Measurements from ENCODE around the gene WNT5B.

WNT5B gene

DNA sequence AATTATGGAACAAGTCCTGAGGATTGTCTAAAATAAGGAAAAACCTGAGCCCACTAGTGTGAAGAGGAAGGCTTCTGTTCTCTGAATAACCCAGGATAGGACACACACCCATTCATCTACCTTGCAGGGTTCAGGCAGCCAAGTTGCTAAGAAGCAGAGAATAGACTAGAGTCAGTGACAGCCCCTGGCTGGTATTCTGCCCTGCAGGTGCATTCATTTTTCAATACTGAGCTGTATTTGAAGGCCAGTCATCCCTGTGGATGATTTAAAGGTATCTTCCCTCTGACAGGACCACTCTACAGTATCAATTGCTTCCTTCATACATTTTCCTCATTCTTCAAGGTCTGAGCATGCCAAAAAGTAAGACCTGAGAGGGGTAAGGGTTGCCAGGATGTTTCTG, 22.9 kb downstream of the WNT5B start:
- DNase-seq (ENCODE audit: low spot score), result no peak

DNA sequence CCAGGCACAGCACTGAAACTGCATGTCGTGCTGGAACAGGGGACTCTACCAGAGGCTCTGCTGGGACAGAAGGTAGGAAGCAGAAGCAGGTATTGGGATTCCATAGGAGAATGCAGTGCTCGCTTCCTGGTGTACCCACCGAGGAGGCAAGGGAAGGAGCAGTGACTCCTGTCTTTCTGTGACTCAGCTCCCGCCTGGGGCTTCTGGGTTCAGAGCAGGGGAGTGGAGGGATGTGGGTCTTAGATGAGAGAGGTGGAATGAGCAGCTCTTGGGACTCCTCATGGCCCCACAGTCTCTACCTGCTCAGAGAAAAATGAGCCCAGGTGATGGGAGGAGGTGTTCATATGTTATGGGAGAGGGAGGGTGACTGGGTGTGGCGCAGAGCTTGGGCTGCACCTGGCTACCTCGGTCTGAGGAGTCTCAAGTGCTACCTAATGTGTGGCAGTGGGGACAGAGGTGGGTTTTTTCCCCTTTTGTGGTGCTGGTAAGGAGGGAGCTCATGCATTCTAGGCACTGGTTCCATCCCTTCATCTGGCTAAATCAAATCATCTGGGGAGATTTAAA, 26.3 kb downstream of the WNT5B start:
- no peak for DNase-seq (ENCODE audit: low spot score)

DNA sequence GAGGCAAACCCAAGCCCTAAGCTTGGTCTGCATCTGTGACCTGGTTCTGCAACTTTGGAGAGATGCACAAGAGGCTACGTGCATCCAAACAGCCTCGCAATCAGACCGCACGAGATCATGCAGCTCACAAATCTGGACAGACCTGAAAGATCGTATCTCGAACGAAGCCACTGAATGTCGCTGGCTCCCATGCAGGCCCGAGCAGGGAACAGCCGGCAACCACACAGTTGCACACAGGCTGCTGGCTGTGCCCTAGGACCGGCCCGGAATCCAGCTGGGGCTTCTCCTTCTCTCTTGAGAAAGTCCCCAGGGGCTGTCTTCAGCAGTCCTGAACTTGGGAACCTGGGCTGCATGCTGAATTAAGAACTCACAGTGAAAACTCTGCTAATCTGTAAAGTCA, 27.9 kb downstream of the WNT5B start:
- no peak for DNase-seq (ENCODE audit: low spot score)

DNA sequence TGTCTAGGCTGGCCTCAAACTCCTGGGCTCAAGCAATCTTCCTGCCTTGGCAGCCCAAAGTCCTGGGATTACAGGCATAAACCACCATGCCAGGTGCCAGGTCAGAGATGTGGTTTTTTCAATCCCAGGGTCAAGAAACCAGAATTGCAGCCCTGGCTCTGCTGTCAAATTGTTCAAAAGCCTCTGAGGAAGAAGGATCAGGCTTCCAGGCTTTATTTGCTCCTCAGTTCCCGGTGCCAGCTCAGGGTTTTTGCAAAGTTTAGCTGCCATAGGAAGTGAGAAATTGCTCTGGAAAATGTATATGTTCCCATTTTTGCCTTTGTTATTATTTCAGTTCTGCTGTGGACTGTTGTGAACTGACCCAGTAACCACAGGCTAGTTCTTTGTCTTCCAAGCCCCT, 28.7 kb downstream of the WNT5B start:
- DNase-seq (ENCODE audit: low spot score), result no peak

DNA sequence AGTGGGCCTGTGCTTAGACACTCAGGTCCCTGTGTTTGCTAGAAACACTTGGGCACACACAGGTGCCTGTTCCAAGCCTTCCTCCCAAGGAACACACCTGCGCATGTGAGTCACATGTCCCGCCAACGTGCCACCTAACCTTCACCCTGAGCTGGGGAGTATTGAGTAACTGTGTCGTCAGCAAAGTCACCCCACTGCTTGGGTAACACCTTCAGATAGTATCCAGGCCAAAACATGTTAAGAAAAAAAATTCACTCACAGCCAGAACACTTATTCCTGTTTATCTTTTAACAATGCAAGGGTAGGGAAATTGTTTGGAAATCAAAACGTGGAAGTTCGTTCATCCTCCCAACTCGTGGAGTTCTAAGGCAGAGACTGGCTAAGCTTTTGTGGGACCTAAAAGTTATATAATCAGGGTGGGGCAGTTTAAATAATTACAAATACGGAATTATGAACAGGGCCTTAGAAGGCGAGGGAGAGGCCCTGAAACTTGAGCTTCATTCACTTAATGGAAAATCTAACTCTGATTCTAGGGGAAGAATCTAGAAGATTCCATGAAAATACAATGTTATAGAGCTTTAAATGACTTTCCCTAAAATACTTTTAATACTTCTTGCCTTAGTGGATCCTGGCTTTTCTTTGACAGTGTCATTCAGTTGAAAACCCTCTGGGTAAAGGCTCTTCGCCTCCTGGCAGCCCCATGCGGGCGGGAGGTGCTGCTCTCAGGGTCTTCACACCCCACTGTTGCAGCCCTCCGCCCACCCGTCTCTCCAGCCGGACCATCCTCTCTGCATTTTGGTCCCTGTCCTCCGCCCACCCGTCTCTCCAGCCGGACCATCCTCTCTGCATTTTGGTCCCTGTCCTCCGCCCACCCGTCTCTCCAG, 31.5 kb downstream of the WNT5B start:
- peak; percentile 47 for DNase-seq (ENCODE audit: low spot score)

DNA sequence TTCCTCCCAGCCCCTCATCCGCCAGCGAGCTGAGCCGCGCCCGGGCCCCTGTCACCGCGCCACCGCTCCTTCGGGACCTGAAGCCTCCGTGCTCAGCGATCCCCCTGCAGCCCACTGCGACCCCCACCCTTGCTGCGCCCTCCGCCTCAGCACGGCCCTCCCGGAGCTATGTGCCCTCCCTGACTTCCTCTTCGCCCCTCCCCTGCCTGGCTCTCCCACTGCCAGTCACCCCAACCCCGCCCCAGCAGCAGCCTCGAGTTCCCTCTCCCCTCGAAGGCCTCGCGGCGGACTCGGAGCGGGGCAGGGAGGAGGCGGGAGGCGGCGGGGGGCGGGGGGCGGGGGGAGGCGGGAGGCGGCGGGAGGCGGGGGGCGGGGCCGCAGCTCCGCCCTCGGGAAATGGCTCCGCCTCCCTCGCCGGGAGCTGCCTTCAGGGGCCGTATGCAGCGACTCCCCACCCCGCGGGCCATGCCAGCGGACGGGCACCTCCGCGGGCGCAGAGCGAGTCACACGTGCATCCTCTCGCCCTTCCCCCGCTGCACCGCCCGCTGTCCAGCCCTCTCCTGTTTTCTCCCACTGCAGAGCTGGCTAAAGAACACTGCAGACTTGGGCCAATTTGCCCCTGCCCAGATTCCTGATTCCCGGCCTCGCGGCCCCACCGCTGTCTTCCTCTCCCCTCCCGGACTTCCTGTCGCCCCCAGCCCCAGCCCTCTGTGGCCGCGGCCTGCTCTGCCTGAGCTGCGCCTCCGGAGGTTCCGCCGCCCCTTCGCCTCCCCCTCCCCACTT, 32.7 kb downstream of the WNT5B start:
- peak; percentile 79 for DNase-seq (ENCODE audit: low spot score)

DNA sequence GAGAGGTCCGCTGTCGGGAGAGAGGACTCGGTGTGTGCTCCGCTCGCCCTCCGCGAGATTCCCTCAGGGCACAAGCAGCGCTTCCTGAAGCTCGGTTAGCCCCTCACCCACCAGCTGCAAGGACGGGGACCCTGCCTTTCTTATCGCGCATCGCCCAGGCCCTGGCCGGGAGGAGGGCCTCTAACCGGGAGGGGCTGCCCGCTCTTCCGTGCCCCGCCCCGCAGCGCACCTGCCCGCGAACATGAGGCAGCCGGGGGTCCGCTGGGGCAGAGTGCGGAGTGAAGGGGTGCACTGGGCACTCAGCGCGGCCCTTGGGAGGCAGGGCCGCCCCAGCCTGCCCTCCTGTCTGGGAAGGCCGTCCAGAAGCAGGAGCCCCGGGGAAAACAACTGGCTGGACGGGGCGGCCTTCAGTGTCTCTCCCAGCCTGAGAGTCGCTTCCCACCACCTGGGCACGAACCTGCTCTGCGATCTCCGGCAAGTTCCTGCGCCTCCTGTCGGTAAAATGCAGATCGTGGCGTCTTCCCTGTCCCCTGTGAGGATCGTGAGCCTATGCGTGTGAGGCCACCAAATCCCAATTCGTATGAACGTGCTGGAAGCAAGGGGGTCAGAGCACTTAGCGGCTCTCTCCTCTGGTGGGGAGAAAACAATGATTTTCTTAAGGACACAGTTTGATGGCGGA, 33.9 kb downstream of the WNT5B start:
- no peak for DNase-seq (ENCODE audit: low spot score)

DNA sequence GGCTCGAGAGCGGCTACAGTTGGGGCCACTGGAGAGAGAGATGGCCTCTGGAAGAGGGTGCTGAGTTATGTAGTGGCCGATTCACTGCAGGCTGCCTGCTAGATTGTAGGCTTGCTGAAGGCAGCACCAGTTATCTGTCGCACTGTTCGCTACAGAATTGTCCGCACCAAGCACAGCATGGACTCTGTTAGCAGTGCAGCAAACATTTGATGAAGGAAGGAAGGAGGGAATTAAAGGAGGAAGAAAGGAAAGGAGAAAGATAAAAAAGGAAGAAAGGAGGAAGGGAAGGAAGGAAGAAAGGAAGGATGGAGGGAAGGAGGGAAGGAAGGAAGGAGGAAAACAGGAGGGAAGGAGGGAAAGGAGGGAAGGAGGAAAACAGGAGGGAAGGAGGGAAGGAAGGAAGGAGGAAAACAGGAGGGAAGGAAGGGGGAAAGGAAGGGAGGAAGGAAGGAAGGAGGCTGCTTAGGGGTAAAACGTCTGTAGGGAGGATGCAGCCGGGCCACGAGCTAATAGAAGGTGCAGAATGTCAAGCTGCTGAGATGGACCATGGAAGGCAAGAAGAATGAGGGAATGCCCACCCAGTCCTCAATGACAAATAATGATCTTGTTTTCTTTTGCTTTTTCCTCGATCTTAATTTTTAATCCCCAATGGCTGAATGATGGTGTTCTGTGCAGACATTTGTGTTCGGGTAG, 34.6 kb downstream of the WNT5B start:
- no peak for DNase-seq (ENCODE audit: low spot score)

DNA sequence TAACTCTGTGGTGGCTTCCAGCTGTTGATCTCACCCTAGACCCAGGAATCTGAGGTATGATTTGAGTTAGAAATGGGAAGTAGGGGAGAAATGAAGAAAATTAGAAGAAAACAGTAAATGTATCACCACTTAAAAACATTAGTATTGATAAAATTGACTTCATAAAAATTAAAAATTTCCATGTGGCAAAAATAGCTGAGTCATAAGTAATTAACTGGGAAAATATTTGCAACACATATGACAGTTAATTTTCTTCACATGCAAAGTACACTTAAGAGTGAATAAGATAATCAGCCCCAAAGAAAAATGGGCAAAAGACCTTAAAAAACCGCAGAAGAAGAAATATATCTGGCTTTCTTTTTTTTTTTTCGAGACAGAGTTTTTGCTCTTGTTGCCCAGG, 36.3 kb downstream of the WNT5B start:
- peak; percentile 35 for DNase-seq (ENCODE audit: low spot score)

DNA sequence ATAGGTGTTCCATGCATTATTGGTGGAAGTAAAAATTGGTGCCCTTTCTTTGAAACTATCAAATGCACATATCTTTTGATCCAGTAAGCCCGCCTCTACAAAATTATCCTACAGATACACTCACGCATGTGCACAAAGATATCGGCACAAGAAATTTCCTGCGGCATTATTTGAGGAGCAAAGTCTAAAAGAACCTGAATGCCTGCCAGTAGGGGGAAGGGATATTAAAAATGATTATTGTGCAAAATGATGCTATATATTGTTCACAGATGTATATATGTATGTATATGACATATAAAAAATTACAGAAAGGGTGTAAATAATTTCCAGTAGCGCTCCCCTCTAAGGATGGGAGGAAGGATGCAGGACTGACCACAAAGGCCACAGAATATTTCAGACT, 37.2 kb downstream of the WNT5B start:
- DNase-seq (ENCODE audit: low spot score), result peak; percentile 60

DNA sequence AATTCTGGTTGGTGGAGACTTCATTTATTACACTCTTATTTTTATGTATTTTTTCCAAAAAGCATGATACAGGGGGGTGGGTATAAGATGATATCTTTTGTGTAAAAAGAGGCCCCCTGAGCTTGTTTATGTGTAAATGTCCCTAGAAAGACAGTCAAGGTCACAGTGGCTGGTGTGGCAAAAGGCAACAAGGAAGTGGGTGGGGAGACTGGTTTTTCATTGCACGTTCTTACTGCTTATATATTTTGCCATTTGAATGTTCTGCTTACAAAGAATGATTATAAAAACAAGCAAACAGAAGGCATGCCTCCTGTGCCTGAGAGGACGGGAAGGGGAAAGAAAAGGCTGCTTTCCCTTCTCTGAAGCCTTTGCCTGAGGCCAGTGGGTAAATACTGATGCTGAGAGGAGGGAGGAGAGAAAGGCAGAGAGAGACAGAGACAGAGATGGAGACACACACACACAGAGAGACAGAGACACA, 37.7 kb downstream of the WNT5B start:
- peak; percentile 30 for DNase-seq (ENCODE audit: low spot score)

DNA sequence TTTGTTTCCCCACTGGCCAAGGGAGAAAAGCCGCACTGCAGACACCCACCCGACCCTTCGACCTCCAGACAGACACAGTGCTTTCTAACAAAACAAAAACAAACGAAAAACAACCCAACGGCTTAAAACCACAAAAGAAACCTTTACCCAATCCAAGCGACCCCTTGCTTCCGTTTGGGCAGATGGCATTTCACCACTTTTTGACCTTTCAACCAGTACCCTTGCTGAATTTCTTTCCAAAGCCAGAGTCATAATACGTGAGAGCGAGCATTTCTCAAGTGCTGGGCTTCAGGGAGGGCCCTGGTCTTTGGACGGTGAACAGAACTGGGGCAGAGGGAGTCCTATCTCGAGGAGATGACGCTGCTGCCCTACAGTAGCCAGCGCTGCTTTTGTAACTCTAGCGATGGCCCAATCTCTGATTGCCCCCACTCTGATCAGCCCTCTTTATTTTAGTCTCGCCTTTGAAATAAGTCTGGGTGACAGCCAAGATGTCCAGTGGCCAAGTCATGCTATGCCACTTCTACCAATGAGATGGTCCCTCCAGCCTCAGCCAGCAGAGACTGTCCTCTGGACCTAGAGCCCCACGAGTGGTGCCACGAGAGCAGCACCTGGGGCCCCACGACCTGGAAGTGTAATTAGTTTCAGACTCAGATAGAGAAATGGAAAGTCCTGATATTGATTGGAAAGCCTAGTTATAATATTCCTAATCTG, 40.0 kb downstream of the WNT5B start:
- peak; percentile 44 for DNase-seq (ENCODE audit: low spot score)

DNA sequence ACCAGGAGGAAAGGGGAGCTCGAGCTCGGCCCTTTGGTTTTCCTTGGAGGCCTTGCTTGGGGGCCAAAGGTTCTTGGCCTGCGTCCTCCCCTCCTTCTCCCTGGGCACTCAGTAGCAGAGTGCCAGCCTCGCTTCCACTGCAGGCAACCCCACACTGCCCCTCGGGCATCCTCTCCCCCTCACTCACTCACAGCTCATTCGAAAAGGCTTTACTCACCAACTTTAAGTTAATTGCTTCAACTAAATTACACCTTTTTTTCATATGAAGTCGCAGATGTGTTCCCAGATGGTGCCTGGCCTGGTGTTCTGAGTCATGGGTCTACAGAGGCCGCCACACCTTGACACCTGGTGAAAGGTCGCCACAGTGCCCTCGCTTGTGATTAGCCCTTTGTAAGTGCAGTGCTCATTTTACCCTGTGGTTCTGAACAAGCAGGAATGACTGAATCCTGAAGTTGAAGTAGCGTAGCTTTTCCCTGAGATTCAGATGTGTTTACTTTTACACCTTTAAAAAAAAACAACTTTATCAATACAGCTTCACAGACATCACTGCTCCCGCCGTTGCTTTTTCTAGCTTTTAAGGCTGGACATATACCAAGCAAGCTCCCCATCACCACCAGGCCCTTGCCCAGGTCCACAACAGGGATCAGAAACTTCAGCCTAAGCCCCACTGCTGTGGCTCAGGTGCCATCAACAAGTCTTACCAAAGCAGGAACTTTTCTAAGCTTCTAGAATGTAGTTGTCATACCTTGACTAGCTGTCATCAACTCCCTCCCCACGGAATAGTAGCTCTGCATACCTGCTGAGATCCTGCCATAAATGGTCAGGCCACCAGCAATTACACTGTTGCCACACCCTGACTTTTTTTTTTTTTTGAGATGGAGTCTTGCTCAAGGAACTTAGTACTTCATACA, 41.6 kb downstream of the WNT5B start:
- DNase-seq (ENCODE audit: low spot score), result no peak

DNA sequence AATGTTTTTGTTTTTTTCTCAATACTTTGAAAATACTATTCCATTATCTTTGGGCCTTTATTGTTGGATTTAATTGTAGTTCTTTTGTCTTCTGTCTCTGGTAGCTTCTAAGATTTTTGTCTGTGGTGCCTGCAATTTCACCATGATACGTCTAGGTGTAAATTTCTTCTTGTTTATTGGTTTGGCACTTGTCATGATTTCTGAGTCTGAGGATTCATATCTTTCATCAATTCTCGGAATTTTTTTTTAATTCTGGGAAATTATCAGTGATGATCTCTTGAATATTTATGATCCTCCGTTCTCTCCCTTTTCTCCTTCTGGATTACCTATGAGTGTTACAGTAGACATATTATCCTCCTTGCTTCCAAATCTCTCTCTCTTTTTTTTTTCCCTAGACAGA, 47.0 kb downstream of the WNT5B start:
- DNase-seq (ENCODE audit: low spot score), result no peak

DNA sequence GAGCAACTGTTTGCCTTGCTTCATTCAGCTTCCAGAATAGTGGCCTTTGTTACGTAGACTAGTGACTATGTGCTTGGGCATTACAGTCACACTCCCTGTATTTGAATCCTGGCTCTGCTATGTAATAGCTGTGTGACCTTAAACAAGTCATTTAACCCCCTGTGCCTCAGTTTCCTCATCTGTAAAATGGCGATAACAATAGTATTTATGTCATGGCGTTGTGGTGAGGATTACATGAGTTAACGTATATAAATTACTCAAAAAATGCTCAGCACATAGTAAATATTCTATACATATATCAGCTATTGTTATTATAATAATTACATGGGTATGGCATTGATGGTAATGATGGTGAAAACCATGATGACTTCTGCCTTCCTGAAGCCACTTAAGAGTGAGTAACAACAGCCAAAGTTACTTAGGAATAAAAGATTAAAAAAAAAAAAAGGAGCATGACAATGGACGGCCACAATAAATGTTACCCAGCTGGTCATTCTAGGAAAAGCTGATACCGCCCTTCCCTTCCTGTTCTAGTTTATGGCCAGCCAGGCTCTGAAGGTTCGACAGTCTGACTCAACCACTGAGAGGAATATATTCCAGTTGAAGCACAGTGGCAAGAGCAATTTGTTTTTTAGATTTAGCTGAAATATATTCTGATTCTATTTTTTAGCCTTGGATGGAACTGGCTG, 51.9 kb downstream of the WNT5B start:
- DNase-seq (ENCODE audit: low spot score), result no peak

DNA sequence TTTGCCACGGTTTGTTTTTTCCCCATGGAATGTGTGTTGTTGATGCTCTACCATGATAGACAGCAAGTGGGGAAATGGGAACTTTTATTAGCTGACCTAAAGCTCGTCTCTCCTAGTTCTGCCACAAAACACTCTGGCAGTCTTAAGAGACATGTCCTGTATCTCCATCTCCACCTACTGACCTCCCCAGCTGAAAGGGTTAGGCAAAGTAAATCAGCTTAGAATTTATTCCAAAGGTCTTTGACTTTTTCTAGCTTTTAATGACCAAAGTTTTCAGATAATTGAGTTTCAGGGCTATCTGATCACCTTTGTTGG, 52.4 kb downstream of the WNT5B start:
- no peak for DNase-seq (ENCODE audit: low spot score)

DNA sequence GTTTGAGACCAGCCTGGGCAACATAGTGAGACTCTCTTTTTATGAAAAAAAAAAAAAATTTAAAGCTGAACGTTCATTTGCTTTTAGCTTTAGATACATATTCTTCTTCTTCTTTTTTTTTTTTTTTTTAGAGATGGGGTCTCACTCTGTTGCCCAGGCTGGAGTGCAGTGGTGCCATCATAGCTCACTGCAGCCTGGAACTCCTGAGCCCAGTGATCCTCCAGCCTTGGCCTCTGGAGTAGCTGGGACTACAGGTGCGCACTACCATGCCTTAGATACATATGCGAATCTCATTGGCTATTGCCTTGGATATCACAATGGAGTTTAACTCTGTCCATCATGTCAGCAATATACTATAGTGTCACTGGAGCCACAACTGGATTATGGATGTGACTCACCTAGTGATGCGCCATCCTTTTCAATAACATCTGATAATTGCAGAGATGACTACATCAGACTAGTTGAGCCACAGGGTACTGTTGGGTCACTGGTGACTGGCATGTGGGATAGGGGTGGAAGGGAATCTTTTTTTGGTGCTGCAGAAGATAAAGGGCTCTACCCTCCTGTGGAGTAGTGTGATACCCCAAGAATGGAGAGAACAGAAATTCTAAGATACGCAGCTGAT, 59.2 kb downstream of the WNT5B start:
- DNase-seq (ENCODE audit: low spot score), result no peak

DNA sequence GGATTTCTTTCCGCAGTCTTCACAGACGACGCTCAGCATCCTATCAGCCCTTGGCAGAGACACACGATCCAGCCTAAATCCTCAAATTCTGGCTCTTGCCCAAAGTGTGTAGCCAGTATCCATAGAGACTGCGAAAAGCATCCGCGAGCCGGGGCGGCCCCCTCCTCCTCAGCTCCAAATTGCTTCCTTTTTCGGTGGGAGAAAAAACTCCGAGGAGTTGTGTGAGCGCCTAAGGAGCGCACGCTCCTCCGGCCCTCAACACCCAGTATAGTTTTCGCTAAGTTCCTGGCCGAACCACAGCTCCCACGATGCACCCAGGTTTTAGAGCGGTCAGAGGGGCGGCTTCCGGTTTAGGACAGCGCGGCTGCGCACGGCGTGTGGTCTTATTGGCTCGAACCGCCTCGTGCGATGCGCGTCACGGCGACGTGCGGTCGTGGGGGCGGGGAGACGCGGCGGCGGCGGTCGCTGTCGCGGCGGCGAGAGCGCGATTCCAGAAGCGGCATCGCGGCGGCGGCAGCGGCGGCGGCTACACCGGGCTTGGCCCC, 61.6 kb downstream of the WNT5B start, which contains the start of gene ADIPOR2:
Gene ADIPOR2 (plus strand): TSS at position 493 of the 545 bp plus-strand sequence. CDS start 63,274 bp downstream, outside the sequence.
- DNase-seq (ENCODE audit: low spot score), result peak; percentile 97

All from hematopoietic multipotent progenitor cell treated with erythropoietin and hydrocortisone succinate and interleukin-3 and kit ligand, for 17 days (in vitro differentiated cells).